Cardiac muscle cell (in vitro differentiated cells and primary cell): Measurements from ENCODE around the gene PPFIA4. TPM values are rescaled to one million over a fixed set of nuclear protein-coding genes. Genes with fewer than 3 reads are reported as not detected.

Experiments
- DNase-seq, 2 donors: peaks; one replicate each; pipeline versions ENCODE4 v3.0.0 to v3.0.0-alpha.2; 2010 to 2017; ENCODE audit warnings: low read depth in 1 of 2, low spot score in 1 of 2
- H3K27ac ChIP-seq: fragments of 200-600 bp; sonication (generic); 2 replicates; pipeline ENCODE4 v1.5.1; 2016
- H3K27me3 ChIP-seq: fragments of 200-600 bp; sonication (generic); 2 replicates; pipeline ENCODE4 v1.6.0; 2016; ENCODE audit warnings: control low read depth
- H3K36me3 ChIP-seq: fragments of 200-600 bp; sonication (generic); 2 replicates; pipeline ENCODE4 v1.5.1; 2016; ENCODE audit warnings: control low read depth
- H3K4me1 ChIP-seq: fragments of 200-600 bp; sonication (generic); 2 replicates; pipeline ENCODE4 v1.8.1; 2017; ENCODE audit warnings: low read depth, mild to moderate bottlenecking, mixed run types
- H3K4me3 ChIP-seq: fragments of 200-600 bp; sonication (generic); 2 replicates; pipeline ENCODE4 v1.5.1; 2016; ENCODE audit warnings: mild to moderate bottlenecking
- H3K9me3 ChIP-seq: fragments of 200-600 bp; sonication (generic); 2 replicates; pipeline ENCODE4 v1.5.1; 2017; ENCODE audit warnings: low read depth, mild to moderate bottlenecking, control low read depth
- CTCF ChIP-seq: IDR thresholded peaks from 2 replicates; pipeline ENCODE4 v1.5.1; 2012; ENCODE audit warnings: low read depth, mild to moderate bottlenecking, low read length
- polyA plus RNA-seq: library from polyadenylated mRNA; unstranded; fragments of >200 nt; fragmentation: Nextera tagmentation; extraction: Ambion mirVana; gene quantifications from 2 replicates; pipeline ENCODE4 v1.2.1, GENCODE V29; 2016
- total RNA-seq: library from RNA; depleted of rRNA; stranded (reverse); fragments of >200 nt; gene quantifications from 2 replicates; pipeline ENCODE4 v1.2.3, GENCODE V29; 2016

Gene PPFIA4
- total and polyA plus RNA-seq, 2 experiments from 2014 or later: 97.5 to 207 TPM

- H3K4me1 ChIP-seq: no peaks in the 10 kb centered on the region
- no peak overlapping the region for H3K4me3 ChIP-seq
- no peak overlapping the region for H3K27ac ChIP-seq
- H3K9me3 ChIP-seq: no peaks in the 10 kb centered on the region
- no peak for DNase-seq
- no peak for TF ChIP-seq CTCF
- H3K36me3 ChIP-seq: no peaks in the 10 kb centered on the region
- no peaks in the 10 kb centered on the region for H3K27me3 ChIP-seq
Measured at GRCh38 chr1:203098914-203099520, 72.7 kb downstream of the PPFIA4 start.

GRCh38 chr1:203099805-203100515 is 73.7 kb downstream of the PPFIA4 start:
- H3K4me3 ChIP-seq: no peak overlapping the region
- H3K4me1 ChIP-seq: no peaks in the 10 kb centered on the region
- no peak for TF ChIP-seq CTCF
- no peaks in the 10 kb centered on the region for H3K27me3 ChIP-seq
- no peak for DNase-seq
- H3K9me3 ChIP-seq: no peaks in the 10 kb centered on the region
- H3K36me3 ChIP-seq: no peaks in the 10 kb centered on the region
- no peak overlapping the region for H3K27ac ChIP-seq

- no peak overlapping the region for H3K27ac ChIP-seq
- no peaks in the 10 kb centered on the region for H3K9me3 ChIP-seq
- no peaks in the 10 kb centered on the region for H3K36me3 ChIP-seq
- no peak overlapping the region for H3K4me3 ChIP-seq
- no peaks in the 10 kb centered on the region for H3K27me3 ChIP-seq
- no peak for DNase-seq
- no peaks in the 10 kb centered on the region for H3K4me1 ChIP-seq
- TF ChIP-seq CTCF: no peak
Measured at GRCh38 chr1:203100516-203100869, 74.2 kb downstream of the PPFIA4 start.

GRCh38 chr1:203101813-203102634 is 75.7 kb downstream of the PPFIA4 start:
- Histone ChIP-seq H3K27me3 (peaks cover 5% of the 10 kb centered on the region), H3K27ac (no peak overlapping the region), H3K4me1 (no peaks in the 10 kb centered on the region), H3K9me3 (no peaks in the 10 kb centered on the region), H3K36me3 (no peaks in the 10 kb centered on the region), H3K4me3 (no peak overlapping the region)
- no peak for TF ChIP-seq CTCF
- no peak for DNase-seq

- no peak for DNase-seq
- Histone ChIP-seq H3K9me3 (no peaks in the 10 kb centered on the region), H3K4me1 (no peaks in the 10 kb centered on the region), H3K36me3 (no peaks in the 10 kb centered on the region), H3K27ac (no peak overlapping the region), H3K27me3 (peaks cover 15% of the 10 kb centered on the region), H3K4me3 (no peak overlapping the region)
- no peak for TF ChIP-seq CTCF
Measured at GRCh38 chr1:203103216-203103615, 76.9 kb downstream of the PPFIA4 start.
